Heart right ventricle (tissue), 16 donors: ENCODE data around the gene PCNT. TPM values are rescaled to one million over a fixed set of nuclear protein-coding genes. Genes with fewer than 3 reads are reported as not detected.

Experiments
- ATAC-seq, 8 donors: fragments of 200-7000 bp; cut with Tn5 transposase; one replicate each; pipeline ENCODE4 v1.9.1; 2020; ENCODE audit warnings: mild to moderate bottlenecking in 8 of 8, moderate library complexity in 8 of 8, moderate number of reproducible peaks in 1 of 8
- DNase-seq, 2 donors: peaks; one replicate each; pipeline ENCODE4 v3.0.0-alpha.2; 2020
- H3K27ac ChIP-seq, 10 donors: fragments of 200-600 bp; sonication (generic) in 2 of 10; one replicate each; pipeline versions ENCODE4 v1.5.0 to v1.8.0; 2020 to 2022; ENCODE audit warnings: mild to moderate bottlenecking in 3 of 10
- H3K27me3 ChIP-seq, 7 donors: fragments of 200-600 bp; one replicate each; pipeline ENCODE4 v1.8.0; 2021 to 2022; ENCODE audit warnings: mild to moderate bottlenecking in 2 of 7
- H3K36me3 ChIP-seq, 9 donors: fragments of 200-600 bp; sonication (generic) in 1 of 9; one replicate each; pipeline versions ENCODE4 v1.5.0 to v1.8.0; 2020 to 2022; ENCODE audit warnings: mild to moderate bottlenecking in 2 of 9
- H3K4me1 ChIP-seq, 9 donors: fragments of 200-600 bp; sonication (generic) in 1 of 9; one replicate each; pipeline versions ENCODE4 v1.5.0 to v1.8.0; 2020 to 2022; ENCODE audit warnings: mild to moderate bottlenecking in 4 of 9
- H3K4me3 ChIP-seq, 10 donors: fragments of 200-600 bp; sonication (generic) in 2 of 10; one replicate each; pipeline versions ENCODE4 v1.5.0 to v1.8.0; 2020 to 2022; ENCODE audit warnings: mild to moderate bottlenecking in 7 of 10, moderate library complexity in 2 of 10
- H3K9me3 ChIP-seq, 11 donors: fragments of 200-600 bp in 10 of 11; sonication (generic) in 2 of 11; one replicate each; pipeline versions ENCODE4 v1.5.0 to v1.8.0; 2013 to 2022; ENCODE audit warnings: mild to moderate bottlenecking in 2 of 11, control low read depth in 1 of 11, moderate library complexity in 1 of 11
- CTCF ChIP-seq, 9 donors: fragments of 200-600 bp; sonication (generic) in 2 of 9; IDR thresholded peaks; one replicate each; pipeline versions ENCODE4 v1.5.0 to v1.8.0; 2021 to 2022; ENCODE audit warnings: antibody characterized with exemption in 9 of 9, mild to moderate bottlenecking in 5 of 9, moderate library complexity in 1 of 9
- WGBS, 2 donors: extraction: QIAGEN DNeasy Blood & Tissue Kit; methylation state at CpG; one replicate each; pipeline ENCODE4 v1.1.7; 2013; ENCODE audit warnings: inconsistent platforms in 1 of 2; 5-methylcytosine and 5-hydroxymethylcytosine counted together
- intact Hi-C, 10 donors: fragments of 100-400 bp; cut with DNase I; formaldehyde crosslinking; loops; one replicate each; pipeline versions ENCODE4 v1.11.1 to v1.14.2; 2022
- polyA plus RNA-seq, 2 donors: library from polyadenylated mRNA; stranded (reverse); fragments of 200-250 nt; gene quantifications; one replicate each; pipeline ENCODE4 v1.2.3, GENCODE V29; 2013
- total RNA-seq, 10 donors: library from RNA; stranded (reverse); fragmentation: NEBNext Ultra II Directional in 3 of 10; extraction: Animal tissue kit (Norgen Biotek cat#: 25700) in 3 of 10; gene quantifications; one replicate each; pipeline versions ENCODE4 v1.2.1 to v1.2.4, GENCODE V29; 2021 to 2023
- donor health status: Arrhythmogenic right ventricular cardiomyopathy.
- donor health status: ischemic (EF 13 %, LVEDD 7.1; RV severe dilation, severe dysfunction).
- donor health status: healthy with polysubstance abuse.
- donor health status: DM: no; HTN: yes; CAD: no.
- donor health status: DM: no; HTN: no; CAD: no.
- donor health status: ischemic (EF 25% LVEDD 6.9; RV normal size, moderate dysfunction).
- donor health status: ischemic (EF 25% LVEDD 5.7; RV mildly dilated, moderate dysfunction).
- donor health status: healthy.
- donor health status: DM: yes; HTN: yes; CAD: no.
- donor health status: Ischemic cardiomyopathy.
- donor health status: ischemic (EF 35%, LVEDD 5.7; RV mildly dilated, moderate dysfunction).
- donor health status: nonischemic (EF 11% LVEDD 7.7; RV severe dilation, severe dysfunction).
- donor health status: DM: yes; HTN: yes; CAD: no.
- donor health status: PGD.
- donor health status: ischemic (EF 29% LVEDD 5.4; RV normal size, mild dysfunction).
- donor health status: nonischemic (EF 23%, LVEDD 6.1; RV moderate dilation, normal function).

Gene PCNT
- total and polyA plus RNA-seq, 12 donors: 17.5 to 58.6 (median 26.9) TPM

- H3K9me3 ChIP-seq: no peaks in the 10 kb centered on the region
- peaks cover 0 to 13% (median 0%) of the 10 kb centered on the region in 7 donors for H3K27me3 ChIP-seq
- peak overlapping the region; percentile 5 to 73 (median 52) for H3K4me3 ChIP-seq
- no peak for TF ChIP-seq CTCF (IDR thresholded peaks at IDR 0.05)
- intact Hi-C loops: no loop called here
- peaks cover 0 to 19% (median 0%) of the 10 kb centered on the region in 9 donors for H3K36me3 ChIP-seq
- ATAC-seq (peak; percentile 23 to 65 (median 47)), DNase-seq (peak; percentile 30 to 41)
- 3 to 5% methylated on average over 83 to 84 of the region's 84 CpGs for WGBS, 2 donors
- peaks cover 9 to 37% (median 31%) of the 10 kb centered on the region in 9 donors for H3K4me1 ChIP-seq
- H3K27ac ChIP-seq: peak overlapping the region; percentile 67 to 87 (median 78)
These were observed 26.4 kb upstream of the PCNT start for GRCh38 chr21:46297338-46298271.

DNA sequence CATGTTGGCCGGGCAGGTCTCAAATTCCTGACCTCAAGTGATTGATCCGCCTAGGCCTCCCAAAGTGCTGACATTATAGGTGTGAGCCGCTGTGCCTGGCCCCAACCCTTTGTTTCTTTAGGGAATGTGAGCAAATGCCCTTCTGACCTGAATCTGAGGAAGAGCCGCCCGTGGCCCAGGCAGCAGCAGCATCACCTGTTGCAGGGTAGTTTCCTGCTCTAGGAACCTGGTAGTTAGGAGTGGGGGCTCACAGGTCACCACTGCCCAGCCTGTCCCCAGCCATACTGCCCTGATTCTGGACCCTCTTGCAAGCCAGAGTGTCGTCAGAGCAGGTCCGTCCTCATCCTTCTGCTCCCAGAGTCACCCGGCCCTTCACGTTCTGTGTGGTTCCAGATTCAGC lies 24.8 kb upstream of the PCNT start:
- DNase-seq: no peak

GRCh38 chr21:46301759-46302158 lies 22.2 kb upstream of the PCNT start:
- peaks cover 2 to 17% (median 13%) of the 10 kb centered on the region in 9 donors for H3K4me1 ChIP-seq
- peaks cover 0 to 13% (median 0%) of the 10 kb centered on the region in 7 donors for H3K27me3 ChIP-seq

More for the DNA sequence above, 24.8 kb upstream of the PCNT start:
- H3K36me3 ChIP-seq: peaks cover 0 to 21% (median 0%) of the 10 kb centered on the region in 9 donors
- H3K4me1 ChIP-seq: peaks cover 9 to 37% (median 31%) of the 10 kb centered on the region in 9 donors
- 87 to 91% methylated on average over 9 of the region's 9 CpGs for WGBS, 2 donors
- H3K4me3 ChIP-seq: no peak overlapping the region
- H3K27me3 ChIP-seq: peaks cover 0 to 13% (median 0%) of the 10 kb centered on the region in 7 donors
- no peak overlapping the region for H3K27ac ChIP-seq
- no peak for ATAC-seq
- intact Hi-C loops: no loop called here
- TF ChIP-seq CTCF (IDR thresholded peaks at IDR 0.05): no peak
- no peaks in the 10 kb centered on the region for H3K9me3 ChIP-seq

More at GRCh38 chr21:46301759-46302158, 22.2 kb upstream of the PCNT start:
- Histone ChIP-seq H3K9me3 (no peaks in the 10 kb centered on the region), H3K36me3 (peaks cover 0 to 40% (median 0%) of the 10 kb centered on the region in 9 donors), H3K27ac (no peak overlapping the region), H3K4me3 (no peak overlapping the region)
- intact Hi-C loops: no loop called here
- TF ChIP-seq CTCF (IDR thresholded peaks at IDR 0.05): no peak
- WGBS, 2 donors: 95 to 96% methylated on average over 14 of the region's 14 CpGs
- DNase-seq: no peak
- ATAC-seq: no peak
